ACC112 (cell line): ENCODE results near the gene ELOVL7.
A peak's percentile ranks its signal among the peaks of the same experiment; 100 is the strongest.

Experiments
- H2AFZ ChIP-seq: fragments of 200-600 bp; sonication (generic); one replicate; pipeline ENCODE4 v1.6.0; 2017; ENCODE audit warnings: antibody characterized with exemption, low read length; ENCODE audit not compliant: unreplicated experiment
- H3K27ac ChIP-seq: fragments of 200-600 bp; sonication (generic); 2 replicates; pipeline ENCODE4 v1.5.1; 2014; ENCODE audit warnings: low read depth, mild to moderate bottlenecking, antibody characterized with exemption, low read length, moderate library complexity
- H3K27me3 ChIP-seq: fragments of 200-600 bp; sonication (generic); 2 replicates; pipeline ENCODE4 v1.6.1; 2014; ENCODE audit warnings: mild to moderate bottlenecking, antibody characterized with exemption, low read length, moderate library complexity, mixed read lengths; ENCODE audit not compliant: insufficient read depth
- H3K36me3 ChIP-seq: fragments of 200-600 bp; sonication (generic); 2 replicates; pipeline ENCODE4 v1.6.1; 2016; ENCODE audit warnings: mild to moderate bottlenecking, antibody characterized with exemption, low read length, moderate library complexity, mixed read lengths; ENCODE audit not compliant: insufficient read depth
- H3K4me1 ChIP-seq: fragments of 200-600 bp; sonication (generic); one replicate; pipeline ENCODE4 v1.6.1; 2016; ENCODE audit warnings: low read length, mixed read lengths; ENCODE audit not compliant: insufficient read depth, unreplicated experiment, control insufficient read depth
- H3K4me3 ChIP-seq: fragments of 200-600 bp; sonication (generic); 2 replicates; pipeline ENCODE4 v1.5.1; 2014; ENCODE audit warnings: mild to moderate bottlenecking, low read depth, low read length
- H3K79me2 ChIP-seq: fragments of 200-600 bp; sonication (generic); one replicate; pipeline ENCODE4 v1.6.0; 2016; ENCODE audit warnings: low read length; ENCODE audit not compliant: control insufficient read depth, unreplicated experiment, insufficient read depth

Gene ELOVL7

GRCh38 chr5:60843936-60844905 lies at the start of gene ELOVL7:
Gene ELOVL7, minus strand, starts transcription at chr5:60844269. Its CDS starts 56,872 bp downstream, at chr5:60787397.
- Histone ChIP-seq H3K27me3 (peaks cover 60% of the 10 kb centered on the region), H3K36me3 (no peaks in the 10 kb centered on the region), H3K27ac (no peak within 1 kb of the TSS), H3K4me3 (peak within 1 kb of the TSS; percentile 81), H2AFZ (peak within 1 kb of the TSS; percentile 95), H3K79me2 (no peaks in the 10 kb centered on the region), H3K4me1 (peaks cover 5% of the 10 kb centered on the region)

- no peaks in the 10 kb centered on the region for H3K27me3 ChIP-seq
- H3K4me3 ChIP-seq = no peak overlapping the region
- H3K4me1 ChIP-seq = no peaks in the 10 kb centered on the region
- no peak overlapping the region for H2AFZ ChIP-seq
- peaks cover 9% of the 10 kb centered on the region; the same call in 1 of the 2 replicates for H3K36me3 ChIP-seq
- no peak overlapping the region for H3K27ac ChIP-seq
- no peaks in the 10 kb centered on the region for H3K79me2 ChIP-seq
Observed at GRCh38 chr5:60893521-60893920, 49.5 kb upstream of the ELOVL7 start.

- Histone ChIP-seq H3K79me2 (no peaks in the 10 kb centered on the region), H3K4me1 (no peaks in the 10 kb centered on the region), H3K27me3 (no peaks in the 10 kb centered on the region), H3K36me3 (peaks cover 9% of the 10 kb centered on the region; the same call in 1 of the 2 replicates), H3K4me3 (no peak overlapping the region), H2AFZ (no peak overlapping the region), H3K27ac (no peak overlapping the region)
Observed at GRCh38 chr5:60891667-60892066, 47.6 kb upstream of the ELOVL7 start.

GRCh38 chr5:60888359-60889061 lies 44.4 kb upstream of the ELOVL7 start:
- Histone ChIP-seq H3K79me2 (no peaks in the 10 kb centered on the region), H3K27me3 (no peaks in the 10 kb centered on the region), H3K27ac (no peak overlapping the region), H3K36me3 (peaks cover 3% of the 10 kb centered on the region; the same call in 1 of the 2 replicates), H3K4me1 (no peaks in the 10 kb centered on the region), H2AFZ (no peak overlapping the region), H3K4me3 (no peak overlapping the region)

GRCh38 chr5:60887746-60888145 lies 43.7 kb upstream of the ELOVL7 start:
- no peak overlapping the region for H3K27ac ChIP-seq
- no peak overlapping the region for H2AFZ ChIP-seq
- H3K27me3 ChIP-seq = no peaks in the 10 kb centered on the region
- no peaks in the 10 kb centered on the region for H3K4me1 ChIP-seq
- no peak overlapping the region for H3K4me3 ChIP-seq
- H3K36me3 ChIP-seq = peaks cover 3% of the 10 kb centered on the region; the same call in 1 of the 2 replicates
- H3K79me2 ChIP-seq = no peaks in the 10 kb centered on the region

GRCh38 chr5:60887096-60887495 lies 43.0 kb upstream of the ELOVL7 start:
- no peak overlapping the region for H3K27ac ChIP-seq
- H3K36me3 ChIP-seq = peaks cover 3% of the 10 kb centered on the region; the same call in 1 of the 2 replicates
- H2AFZ ChIP-seq = no peak overlapping the region
- H3K79me2 ChIP-seq = no peaks in the 10 kb centered on the region
- no peaks in the 10 kb centered on the region for H3K4me1 ChIP-seq
- H3K27me3 ChIP-seq = no peaks in the 10 kb centered on the region
- no peak overlapping the region for H3K4me3 ChIP-seq

GRCh38 chr5:60886158-60886557 lies 42.1 kb upstream of the ELOVL7 start:
- Histone ChIP-seq H3K4me1 (no peaks in the 10 kb centered on the region), H3K27ac (no peak overlapping the region), H3K79me2 (no peaks in the 10 kb centered on the region), H2AFZ (no peak overlapping the region), H3K36me3 (peaks cover 3% of the 10 kb centered on the region; the same call in 1 of the 2 replicates), H3K4me3 (no peak overlapping the region), H3K27me3 (no peaks in the 10 kb centered on the region)

- no peak overlapping the region for H3K27ac ChIP-seq
- H3K79me2 ChIP-seq = no peaks in the 10 kb centered on the region
- no peak overlapping the region for H3K4me3 ChIP-seq
- no peaks in the 10 kb centered on the region for H3K27me3 ChIP-seq
- no peaks in the 10 kb centered on the region for H3K36me3 ChIP-seq
- no peak overlapping the region for H2AFZ ChIP-seq
- no peaks in the 10 kb centered on the region for H3K4me1 ChIP-seq
Observed at GRCh38 chr5:60883229-60883628, 39.2 kb upstream of the ELOVL7 start.

GRCh38 chr5:60872892-60873291 lies 28.8 kb upstream of the ELOVL7 start:
- Histone ChIP-seq H3K4me1 (no peaks in the 10 kb centered on the region), H2AFZ (no peak overlapping the region), H3K27me3 (no peaks in the 10 kb centered on the region), H3K27ac (no peak overlapping the region), H3K36me3 (no peaks in the 10 kb centered on the region), H3K79me2 (no peaks in the 10 kb centered on the region), H3K4me3 (no peak overlapping the region)

- no peak overlapping the region for H2AFZ ChIP-seq
- H3K79me2 ChIP-seq = no peaks in the 10 kb centered on the region
- H3K36me3 ChIP-seq = no peaks in the 10 kb centered on the region
- H3K4me3 ChIP-seq = no peak overlapping the region
- H3K27ac ChIP-seq = no peak overlapping the region
- H3K4me1 ChIP-seq = no peaks in the 10 kb centered on the region
- H3K27me3 ChIP-seq = no peaks in the 10 kb centered on the region
Observed at GRCh38 chr5:60870857-60871256, 26.8 kb upstream of the ELOVL7 start.
